Measurements from ENCODE around the gene TMEM43.

The TMEM43 gene

GRCh38 chr3:14092464-14092863 is 32.4 kb upstream of the TMEM43 start:
- DNase-seq (ENCODE audit: low read depth in 1 of 2, low spot score in 1 of 2) = no peak
- H3K4me3 ChIP-seq (replicated peaks; ENCODE audit: insufficient read depth, low read length) = no peak overlapping the region
- peaks cover 3% of the 10 kb centered on the region for H3K27me3 ChIP-seq (ENCODE audit: insufficient read depth, poor library complexity, severe bottlenecking)
- H3K27ac ChIP-seq (replicated peaks) = no peak overlapping the region
- TF ChIP-seq POLR2AphosphoS5 (IDR thresholded peaks at IDR 0.05; ENCODE audit: low read depth) (no peak), SPI1 (IDR thresholded peaks at IDR 0.05; ENCODE audit: borderline replicate concordance, low read depth) (no peak), REST (IDR thresholded peaks at IDR 0.05; ENCODE audit: insufficient replicate concordance, low read depth) (no peak), GABPA (IDR thresholded peaks at IDR 0.05; ENCODE audit: low read depth) (no peak)
- TF ChIP-seq, protein P1, sequence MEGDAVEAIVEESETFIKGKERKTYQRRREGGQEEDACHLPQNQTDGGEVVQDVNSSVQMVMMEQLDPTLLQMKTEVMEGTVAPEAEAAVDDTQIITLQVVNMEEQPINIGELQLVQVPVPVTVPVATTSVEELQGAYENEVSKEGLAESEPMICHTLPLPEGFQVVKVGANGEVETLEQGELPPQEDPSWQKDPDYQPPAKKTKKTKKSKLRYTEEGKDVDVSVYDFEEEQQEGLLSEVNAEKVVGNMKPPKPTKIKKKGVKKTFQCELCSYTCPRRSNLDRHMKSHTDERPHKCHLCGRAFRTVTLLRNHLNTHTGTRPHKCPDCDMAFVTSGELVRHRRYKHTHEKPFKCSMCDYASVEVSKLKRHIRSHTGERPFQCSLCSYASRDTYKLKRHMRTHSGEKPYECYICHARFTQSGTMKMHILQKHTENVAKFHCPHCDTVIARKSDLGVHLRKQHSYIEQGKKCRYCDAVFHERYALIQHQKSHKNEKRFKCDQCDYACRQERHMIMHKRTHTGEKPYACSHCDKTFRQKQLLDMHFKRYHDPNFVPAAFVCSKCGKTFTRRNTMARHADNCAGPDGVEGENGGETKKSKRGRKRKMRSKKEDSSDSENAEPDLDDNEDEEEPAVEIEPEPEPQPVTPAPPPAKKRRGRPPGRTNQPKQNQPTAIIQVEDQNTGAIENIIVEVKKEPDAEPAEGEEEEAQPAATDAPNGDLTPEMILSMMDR (IDR thresholded peaks at IDR 0.05; ENCODE audit: insufficient read depth, low read length) = no peak

DNA sequence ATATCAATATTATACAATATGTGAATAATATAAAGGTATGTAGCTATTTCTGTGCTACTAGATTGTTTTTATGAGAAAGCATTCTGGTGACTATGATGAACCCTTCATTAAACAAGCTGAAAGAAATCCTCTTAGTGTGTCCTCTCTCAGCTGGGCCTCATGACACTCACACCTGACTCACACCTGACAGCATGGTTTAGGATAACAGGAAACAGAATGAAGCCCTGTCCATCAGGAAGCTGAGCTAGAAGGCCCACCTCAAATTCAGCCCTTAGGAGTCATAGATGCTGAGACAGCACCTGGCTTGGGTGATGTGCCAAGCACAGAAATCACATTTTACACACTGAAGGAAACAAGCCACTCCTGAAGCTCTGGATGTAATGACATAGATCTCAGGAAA is 31.0 kb upstream of the TMEM43 start:
- TF ChIP-seq REST (IDR thresholded peaks at IDR 0.05; ENCODE audit: insufficient replicate concordance, low read depth) (no peak), SPI1 (IDR thresholded peaks at IDR 0.05; ENCODE audit: borderline replicate concordance, low read depth) (no peak), POLR2AphosphoS5 (IDR thresholded peaks at IDR 0.05; ENCODE audit: low read depth) (no peak), GABPA (IDR thresholded peaks at IDR 0.05; ENCODE audit: low read depth) (no peak)
- TF ChIP-seq, protein P1 (IDR thresholded peaks at IDR 0.05; ENCODE audit: insufficient read depth, low read length) = no peak
- Histone ChIP-seq H3K27me3 (ENCODE audit: insufficient read depth, poor library complexity, severe bottlenecking) (peaks cover 3% of the 10 kb centered on the region), H3K27ac (replicated peaks) (no peak overlapping the region), H3K4me3 (replicated peaks; ENCODE audit: insufficient read depth, low read length) (no peak overlapping the region)
- DNase-seq (ENCODE audit: low read depth in 1 of 2, low spot score in 1 of 2) = no peak

GRCh38 chr3:14096742-14097141 is 28.1 kb upstream of the TMEM43 start:
- TF ChIP-seq, protein P1 (IDR thresholded peaks at IDR 0.05; ENCODE audit: insufficient read depth, low read length) = no peak
- TF ChIP-seq POLR2AphosphoS5 (IDR thresholded peaks at IDR 0.05; ENCODE audit: low read depth) = no peak
- TF ChIP-seq SPI1 (IDR thresholded peaks at IDR 0.05; ENCODE audit: borderline replicate concordance, low read depth) = no peak
- no peak for TF ChIP-seq GABPA (IDR thresholded peaks at IDR 0.05; ENCODE audit: low read depth)
- TF ChIP-seq REST (IDR thresholded peaks at IDR 0.05; ENCODE audit: insufficient replicate concordance, low read depth) = no peak
- H3K27ac ChIP-seq (replicated peaks) = no peak overlapping the region
- no peak overlapping the region for H3K4me3 ChIP-seq (replicated peaks; ENCODE audit: insufficient read depth, low read length)
- peaks cover under 1% of the 10 kb centered on the region for H3K27me3 ChIP-seq (ENCODE audit: insufficient read depth, poor library complexity, severe bottlenecking)
- no peak for DNase-seq (ENCODE audit: low read depth in 1 of 2, low spot score in 1 of 2)

All from HL-60 (cell line).